Ishikawa (cell line): ENCODE results near the gene TMEM35A.
A peak's percentile ranks its signal among the peaks of the same experiment; 100 is the strongest.

Source experiments
- CEBPB ChIP-seq: IDR thresholded peaks from 2 replicates; pipeline ENCODE4 v1.6.1; 2012
- CREB1 ChIP-seq: IDR thresholded peaks from 2 replicates; pipeline ENCODE4 v1.6.1; 2012; ENCODE audit warnings: low read depth
- EGR1 ChIP-seq: IDR thresholded peaks from 2 replicates; pipeline ENCODE4 v1.6.1; 2012
- EP300 ChIP-seq: IDR thresholded peaks from 2 replicates; pipeline ENCODE4 v1.6.1; 2012; ENCODE audit warnings: borderline replicate concordance
- FOXM1 ChIP-seq: IDR thresholded peaks from 2 replicates; pipeline ENCODE4 v1.6.1; 2012; ENCODE audit warnings: low read depth, borderline replicate concordance
- NFIC ChIP-seq: IDR thresholded peaks from 2 replicates; pipeline ENCODE4 v1.6.1; 2012
- RAD21 ChIP-seq: IDR thresholded peaks from 2 replicates; pipeline ENCODE4 v1.6.1; 2012; ENCODE audit warnings: low read depth
- TAF1 ChIP-seq: IDR thresholded peaks from 2 replicates; pipeline ENCODE4 v1.6.1; 2012; ENCODE audit warnings: low read depth, mild to moderate bottlenecking
- TCF12 ChIP-seq: IDR thresholded peaks from 2 replicates; pipeline ENCODE4 v1.6.1; 2012; ENCODE audit warnings: low read depth
- TEAD4 ChIP-seq: IDR thresholded peaks from 2 replicates; pipeline ENCODE4 v1.6.1; 2012
- YY1 ChIP-seq: IDR thresholded peaks from 2 replicates; pipeline ENCODE4 v1.6.1; 2012; ENCODE audit warnings: low read depth
- ZBTB7A ChIP-seq: IDR thresholded peaks from 2 replicates; pipeline ENCODE4 v1.6.1; 2012; ENCODE audit warnings: low read depth
- TF ChIP-seq, protein P1 (sequence below): IDR thresholded peaks from 2 replicates; pipeline ENCODE4 v1.6.1; 2012
- TF ChIP-seq, protein P2 (sequence below): IDR thresholded peaks from 2 replicates; pipeline ENCODE4 v1.6.1; 2012; ENCODE audit warnings: low read depth, mild to moderate bottlenecking
- TF ChIP-seq, protein P3 (sequence below): IDR thresholded peaks from 2 replicates; pipeline ENCODE4 v1.6.1; 2012

Gene TMEM35A

DNA sequence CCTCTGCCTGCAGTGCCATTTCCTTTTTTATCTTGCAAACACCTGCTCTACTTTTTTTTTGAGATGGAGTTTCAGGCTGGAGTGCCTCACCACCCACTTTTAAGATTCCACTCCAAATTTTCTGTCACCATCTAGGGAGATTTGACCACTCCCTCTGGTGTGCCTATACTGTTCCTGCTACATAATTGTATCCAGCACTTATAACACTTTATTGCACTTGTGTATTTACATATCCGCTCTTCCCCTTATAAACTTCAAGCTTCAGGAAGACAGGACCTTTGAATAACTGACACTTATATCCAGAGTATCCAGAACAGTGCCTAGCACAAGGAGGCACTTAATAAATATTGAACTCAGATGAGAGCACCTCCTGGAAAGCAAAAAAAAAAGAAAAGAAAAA is 13.1 kb downstream of the TMEM35A start:
- TF ChIP-seq RAD21 (no peak), EGR1 (no peak), CEBPB (no peak), TAF1 (no peak), ZBTB7A (no peak), EP300 (no peak)
- TF ChIP-seq, protein P1, sequence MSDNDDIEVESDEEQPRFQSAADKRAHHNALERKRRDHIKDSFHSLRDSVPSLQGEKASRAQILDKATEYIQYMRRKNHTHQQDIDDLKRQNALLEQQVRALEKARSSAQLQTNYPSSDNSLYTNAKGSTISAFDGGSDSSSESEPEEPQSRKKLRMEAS = no peak
- TF ChIP-seq, protein P2, sequence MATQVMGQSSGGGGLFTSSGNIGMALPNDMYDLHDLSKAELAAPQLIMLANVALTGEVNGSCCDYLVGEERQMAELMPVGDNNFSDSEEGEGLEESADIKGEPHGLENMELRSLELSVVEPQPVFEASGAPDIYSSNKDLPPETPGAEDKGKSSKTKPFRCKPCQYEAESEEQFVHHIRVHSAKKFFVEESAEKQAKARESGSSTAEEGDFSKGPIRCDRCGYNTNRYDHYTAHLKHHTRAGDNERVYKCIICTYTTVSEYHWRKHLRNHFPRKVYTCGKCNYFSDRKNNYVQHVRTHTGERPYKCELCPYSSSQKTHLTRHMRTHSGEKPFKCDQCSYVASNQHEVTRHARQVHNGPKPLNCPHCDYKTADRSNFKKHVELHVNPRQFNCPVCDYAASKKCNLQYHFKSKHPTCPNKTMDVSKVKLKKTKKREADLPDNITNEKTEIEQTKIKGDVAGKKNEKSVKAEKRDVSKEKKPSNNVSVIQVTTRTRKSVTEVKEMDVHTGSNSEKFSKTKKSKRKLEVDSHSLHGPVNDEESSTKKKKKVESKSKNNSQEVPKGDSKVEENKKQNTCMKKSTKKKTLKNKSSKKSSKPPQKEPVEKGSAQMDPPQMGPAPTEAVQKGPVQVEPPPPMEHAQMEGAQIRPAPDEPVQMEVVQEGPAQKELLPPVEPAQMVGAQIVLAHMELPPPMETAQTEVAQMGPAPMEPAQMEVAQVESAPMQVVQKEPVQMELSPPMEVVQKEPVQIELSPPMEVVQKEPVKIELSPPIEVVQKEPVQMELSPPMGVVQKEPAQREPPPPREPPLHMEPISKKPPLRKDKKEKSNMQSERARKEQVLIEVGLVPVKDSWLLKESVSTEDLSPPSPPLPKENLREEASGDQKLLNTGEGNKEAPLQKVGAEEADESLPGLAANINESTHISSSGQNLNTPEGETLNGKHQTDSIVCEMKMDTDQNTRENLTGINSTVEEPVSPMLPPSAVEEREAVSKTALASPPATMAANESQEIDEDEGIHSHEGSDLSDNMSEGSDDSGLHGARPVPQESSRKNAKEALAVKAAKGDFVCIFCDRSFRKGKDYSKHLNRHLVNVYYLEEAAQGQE = no peak

DNA sequence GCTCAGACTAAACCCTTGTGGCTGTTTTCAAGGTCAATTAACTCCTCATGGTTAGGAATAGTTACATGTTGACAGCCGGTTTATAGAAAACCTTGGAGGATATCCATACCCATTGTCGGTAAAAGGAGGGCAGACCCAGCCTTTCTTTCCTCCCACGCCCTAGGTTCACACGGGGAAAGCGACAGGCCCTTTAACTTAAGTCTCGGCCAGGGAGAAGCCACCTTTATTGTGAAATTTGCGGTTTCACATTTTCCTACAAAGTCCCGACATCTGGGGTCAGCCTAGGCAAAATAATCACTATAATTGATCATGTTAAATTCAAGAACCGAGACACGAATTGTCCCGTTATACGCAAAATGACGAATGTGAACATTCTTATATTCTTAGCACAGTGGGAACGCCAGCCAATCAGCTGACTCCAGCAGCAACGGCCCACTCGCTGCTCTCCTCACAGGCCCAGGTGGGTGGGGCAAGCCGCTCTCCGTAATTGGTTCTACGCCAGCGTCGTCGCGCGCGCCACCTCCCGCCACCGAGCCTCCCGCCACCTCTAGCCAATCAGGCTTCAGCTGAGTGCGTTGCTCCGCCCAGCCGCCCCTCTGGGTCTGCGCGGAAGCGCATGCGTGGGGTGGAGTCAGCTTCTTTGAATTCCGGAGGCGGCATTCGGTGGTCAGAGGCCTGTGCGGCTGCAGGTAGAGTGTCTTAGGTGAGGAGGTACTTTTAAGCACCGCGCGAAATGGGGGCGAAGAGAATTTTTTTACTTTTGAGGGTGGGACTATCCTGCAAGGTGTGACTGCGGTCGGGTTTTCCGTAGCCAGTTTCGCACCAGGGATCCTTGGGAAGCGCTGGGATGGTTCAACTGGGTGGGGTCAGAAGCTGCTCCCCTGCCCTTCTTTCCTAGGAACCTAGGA is 19.1 kb downstream of the TMEM35A start, which contains the start of gene CENPI:
Gene CENPI, plus strand, starts transcription at position 659 of the 908 bp plus-strand sequence. CDS start 2,867 bp downstream, outside the sequence.
- TF ChIP-seq, protein P2 = no peak
- TF ChIP-seq FOXM1 = no peak
- TF ChIP-seq TAF1 = peak; percentile 65; the same call in 1 of the 2 replicates
- TF ChIP-seq RAD21 = no peak
- TF ChIP-seq EP300 = no peak
- TF ChIP-seq, protein P3, sequence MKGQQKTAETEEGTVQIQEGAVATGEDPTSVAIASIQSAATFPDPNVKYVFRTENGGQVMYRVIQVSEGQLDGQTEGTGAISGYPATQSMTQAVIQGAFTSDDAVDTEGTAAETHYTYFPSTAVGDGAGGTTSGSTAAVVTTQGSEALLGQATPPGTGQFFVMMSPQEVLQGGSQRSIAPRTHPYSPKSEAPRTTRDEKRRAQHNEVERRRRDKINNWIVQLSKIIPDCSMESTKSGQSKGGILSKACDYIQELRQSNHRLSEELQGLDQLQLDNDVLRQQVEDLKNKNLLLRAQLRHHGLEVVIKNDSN = no peak
- no peak for TF ChIP-seq CEBPB
- TF ChIP-seq TEAD4 = no peak
- no peak for TF ChIP-seq YY1
- no peak for TF ChIP-seq ZBTB7A
- TF ChIP-seq, protein P1 = peak; percentile 79
- TF ChIP-seq NFIC = peak; percentile 17
- peak; percentile 53 for TF ChIP-seq EGR1
- 0 out of 2 replicates have a peak, but pooled peaks have one; percentile 38 for TF ChIP-seq CREB1
- TF ChIP-seq TCF12 = no peak

DNA sequence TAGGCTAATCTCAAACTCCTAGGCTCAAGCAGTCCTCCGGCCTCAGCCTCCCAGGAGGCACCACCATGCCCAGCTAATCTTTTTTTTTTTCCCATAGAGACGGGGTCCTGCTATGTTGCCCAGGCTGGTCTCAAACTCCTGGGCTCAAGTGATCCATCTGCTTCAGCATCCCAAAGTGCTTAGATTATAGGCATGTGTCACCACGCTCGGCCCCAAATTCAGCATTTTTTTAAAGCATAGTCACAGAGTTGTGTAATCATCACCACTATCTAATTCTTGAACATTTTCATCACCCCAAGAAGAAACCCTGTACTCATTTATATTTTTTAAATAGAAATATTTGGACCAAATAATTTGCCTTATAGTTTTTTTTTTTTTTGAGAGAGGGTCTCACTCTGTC is 29.6 kb downstream of the TMEM35A start:
- TF ChIP-seq, protein P3 = no peak
- TF ChIP-seq, protein P1 = no peak
- TF ChIP-seq ZBTB7A (no peak), TAF1 (no peak), EGR1 (no peak), TCF12 (no peak), YY1 (no peak), RAD21 (no peak), EP300 (no peak), CEBPB (no peak), CREB1 (no peak), TEAD4 (no peak), FOXM1 (no peak)
- TF ChIP-seq, protein P2 = no peak

DNA sequence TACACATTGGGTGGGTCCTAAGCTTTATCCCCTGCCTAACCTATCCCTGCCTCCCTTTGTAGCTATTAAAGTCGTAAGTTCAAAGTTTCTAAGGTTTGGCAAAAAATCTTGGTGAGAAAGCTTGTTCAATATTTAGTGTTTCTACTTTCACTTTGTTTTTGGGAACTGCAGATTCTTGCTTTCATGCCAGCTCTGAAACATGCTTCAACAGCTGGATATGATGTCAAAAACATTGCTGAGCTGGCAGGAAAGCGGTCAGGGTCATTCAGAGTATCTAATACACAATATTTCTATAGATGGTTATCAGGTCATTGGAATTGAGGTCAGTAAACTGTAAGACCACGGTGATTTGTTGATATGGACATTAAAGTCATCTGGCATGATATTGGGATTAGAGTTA is 39.0 kb downstream of the TMEM35A start:
- TF ChIP-seq, protein P1 = no peak
- TF ChIP-seq EGR1 = no peak
